Mesendoderm (in vitro differentiated cells): ENCODE data around the gene ZNF394.

ENCODE experiments used
- DNase-seq: peaks from one replicate; pipeline ENCODE4 v3.0.0; 2013
- H2AK5ac ChIP-seq: 2 replicates; pipeline ENCODE4 v1.6.1; 2013; ENCODE audit warnings: low read length, inconsistent platforms
- H2BK120ac ChIP-seq: 2 replicates; pipeline ENCODE4 v1.6.1; 2013; ENCODE audit warnings: low read depth, mild to moderate bottlenecking, low read length, moderate library complexity, mixed read lengths
- H2BK15ac ChIP-seq: replicated peaks from 2 replicates; pipeline ENCODE4 v1.6.1; 2013; ENCODE audit warnings: low read depth, mild to moderate bottlenecking, moderate library complexity
- H2BK5ac ChIP-seq: 2 replicates; pipeline ENCODE4 v1.6.1; 2013; ENCODE audit warnings: low read length, inconsistent platforms
- H3K18ac ChIP-seq: 2 replicates; pipeline ENCODE4 v1.6.1; 2013; ENCODE audit warnings: mild to moderate bottlenecking, low read length, mixed read lengths
- H3K23ac ChIP-seq: one replicate; pipeline ENCODE4 v1.6.1; 2013; ENCODE audit warnings: low read length
- H3K27ac ChIP-seq: 2 replicates; pipeline ENCODE4 v1.5.1; 2013; ENCODE audit warnings: low read depth, mild to moderate bottlenecking, inconsistent platforms, low read length, moderate library complexity
- H3K27me3 ChIP-seq: 2 replicates; pipeline ENCODE4 v1.6.1; 2013; ENCODE audit warnings: low read length, control low read depth, mild to moderate bottlenecking, inconsistent platforms; ENCODE audit not compliant: insufficient read depth, poor library complexity
- H3K36me3 ChIP-seq: 2 replicates; pipeline ENCODE4 v1.6.1; 2013; ENCODE audit warnings: low read length, inconsistent platforms; ENCODE audit not compliant: control insufficient read depth, insufficient read depth
- H3K4ac ChIP-seq: one replicate; pipeline ENCODE4 v1.6.1; 2013; ENCODE audit warnings: low read depth, mild to moderate bottlenecking, low read length, moderate library complexity
- H3K4me1 ChIP-seq: 2 replicates; pipeline ENCODE4 v1.6.1; 2013; ENCODE audit warnings: low read depth, low read length, inconsistent platforms; ENCODE audit not compliant: control insufficient read depth
- H3K4me2 ChIP-seq: 2 replicates; pipeline ENCODE4 v1.6.1; 2013; ENCODE audit warnings: low read length
- H3K4me3 ChIP-seq: 2 replicates; pipeline ENCODE4 v1.5.1; 2013; ENCODE audit warnings: mild to moderate bottlenecking, low read length
- H3K56ac ChIP-seq: one replicate; pipeline ENCODE4 v1.6.1; 2013; ENCODE audit warnings: low read length
- H3K79me1 ChIP-seq: 2 replicates; pipeline ENCODE4 v1.6.1; 2013; ENCODE audit warnings: low read length, inconsistent platforms
- H3K79me2 ChIP-seq: 2 replicates; pipeline ENCODE4 v1.6.1; 2013; ENCODE audit warnings: mild to moderate bottlenecking, low read length; ENCODE audit not compliant: control insufficient read depth, insufficient read depth
- H3K9ac ChIP-seq: 2 replicates; pipeline ENCODE4 v1.6.1; 2013; ENCODE audit warnings: low read length, inconsistent platforms
- H4K5ac ChIP-seq: one replicate; pipeline ENCODE4 v1.6.1; 2013; ENCODE audit warnings: low read length
- H4K8ac ChIP-seq: one replicate; pipeline ENCODE4 v1.6.1; 2013; ENCODE audit warnings: low read depth, mild to moderate bottlenecking, control low read depth, low read length, moderate library complexity
- WGBS: extraction: QIAGEN DNeasy Blood & Tissue Kit; methylation state at CpG from one replicate; pipeline ENCODE4 v1.1.7; 2013; ENCODE audit warnings: low lambda C conversion rate, missing lambda C conversion rate; ENCODE audit not compliant: insufficient coverage; ENCODE audit errors: extremely low coverage; 5-methylcytosine and 5-hydroxymethylcytosine counted together

ZNF394 gene

GRCh38 chr7:99525713-99526440 lies 25.8 kb upstream of the ZNF394 start:
- DNase-seq = peak; percentile 48
- H3K36me3 ChIP-seq = peaks cover 9% of the 10 kb centered on the region
- H4K5ac ChIP-seq = no peak overlapping the region
- no peak overlapping the region for H2BK5ac ChIP-seq
- no peaks in the 10 kb centered on the region for H3K27me3 ChIP-seq
- H3K56ac ChIP-seq = no peak overlapping the region
- no peak overlapping the region for H2BK15ac ChIP-seq
- no peak overlapping the region for H3K4me3 ChIP-seq
- no peak overlapping the region for H3K23ac ChIP-seq
- H3K4me2 ChIP-seq = no peak overlapping the region
- no peak overlapping the region for H4K8ac ChIP-seq
- H3K18ac ChIP-seq = no peak overlapping the region
- H3K9ac ChIP-seq = no peak overlapping the region
- no peaks in the 10 kb centered on the region for H3K79me2 ChIP-seq
- H2BK120ac ChIP-seq = no peak overlapping the region
- WGBS = no CpG with 5 or more reads among the region's 21 CpGs
- no peak overlapping the region for H3K27ac ChIP-seq
- no peak overlapping the region for H2AK5ac ChIP-seq
- H3K4ac ChIP-seq = no peak overlapping the region
- H3K79me1 ChIP-seq = no peaks in the 10 kb centered on the region
- no peaks in the 10 kb centered on the region for H3K4me1 ChIP-seq

DNA sequence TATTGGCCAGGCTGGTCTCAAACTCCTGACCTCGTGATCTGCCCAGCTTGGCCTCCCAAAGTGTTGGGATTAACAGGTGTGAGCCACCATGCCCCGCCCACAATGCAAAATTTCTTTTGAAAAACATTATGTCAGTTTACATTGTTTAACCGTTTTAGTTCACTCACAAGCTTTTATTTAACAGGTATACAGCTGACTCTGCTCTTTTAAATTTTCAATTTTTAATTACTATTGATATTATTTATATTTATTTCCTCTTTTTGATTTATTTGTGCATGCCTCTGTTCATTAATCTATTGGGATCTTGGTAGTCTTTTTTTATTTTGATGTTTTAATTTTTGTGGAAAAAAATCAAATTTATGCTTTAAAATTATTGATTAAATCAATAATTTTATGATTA lies 21.3 kb upstream of the ZNF394 start:
- no peak overlapping the region for H2AK5ac ChIP-seq
- no peak overlapping the region for H4K5ac ChIP-seq
- H3K4ac ChIP-seq = no peak overlapping the region
- H2BK15ac ChIP-seq = no peak overlapping the region
- H3K23ac ChIP-seq = no peak overlapping the region
- no peak overlapping the region for H3K4me3 ChIP-seq
- DNase-seq = no peak
- no peak overlapping the region for H2BK5ac ChIP-seq
- no peak overlapping the region for H3K27ac ChIP-seq
- no peaks in the 10 kb centered on the region for H3K79me2 ChIP-seq
- H3K27me3 ChIP-seq = no peaks in the 10 kb centered on the region
- H4K8ac ChIP-seq = no peak overlapping the region
- no peak overlapping the region for H3K18ac ChIP-seq
- WGBS = no CpG with 5 or more reads among the region's 3 CpGs
- H3K4me1 ChIP-seq = no peaks in the 10 kb centered on the region
- no peak overlapping the region for H3K56ac ChIP-seq
- no peak overlapping the region for H2BK120ac ChIP-seq
- no peak overlapping the region for H3K9ac ChIP-seq
- no peaks in the 10 kb centered on the region for H3K79me1 ChIP-seq
- H3K4me2 ChIP-seq = no peak overlapping the region
- peaks cover 7% of the 10 kb centered on the region for H3K36me3 ChIP-seq

DNA sequence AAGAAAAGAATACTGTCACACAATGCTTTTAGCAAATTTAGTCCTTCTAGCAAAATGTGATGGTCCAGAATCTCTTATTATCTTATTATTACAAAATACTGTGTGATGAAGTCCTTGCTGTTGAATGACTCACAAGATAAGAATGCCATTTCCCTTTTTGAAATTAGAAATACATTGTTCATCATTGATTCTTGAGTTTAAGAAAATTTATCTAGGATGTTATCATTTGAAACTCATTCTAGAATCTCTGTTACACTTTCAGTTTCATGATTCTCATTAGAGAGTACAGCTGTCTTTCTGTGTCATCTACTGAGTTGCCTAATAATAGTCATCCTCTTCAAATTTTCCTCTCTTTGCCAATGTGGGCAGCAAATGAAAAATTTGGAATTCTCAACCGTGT lies 14.0 kb upstream of the ZNF394 start:
- Histone ChIP-seq H4K5ac (no peak overlapping the region), H3K36me3 (peaks cover 5% of the 10 kb centered on the region), H3K27ac (no peak overlapping the region), H2AK5ac (no peak overlapping the region), H3K4me2 (no peak overlapping the region), H3K79me2 (no peaks in the 10 kb centered on the region), H2BK15ac (no peak overlapping the region), H3K23ac (no peak overlapping the region), H3K4me1 (no peaks in the 10 kb centered on the region), H2BK5ac (no peak overlapping the region), H3K79me1 (no peaks in the 10 kb centered on the region), H3K9ac (no peak overlapping the region), H3K27me3 (no peaks in the 10 kb centered on the region), H3K4ac (no peak overlapping the region), H3K56ac (no peak overlapping the region), H4K8ac (no peak overlapping the region), H3K4me3 (no peak overlapping the region), H3K18ac (no peak overlapping the region), H2BK120ac (no peak overlapping the region)
- WGBS = no CpG with 5 or more reads among the region's 1 CpG
- DNase-seq = no peak

DNA sequence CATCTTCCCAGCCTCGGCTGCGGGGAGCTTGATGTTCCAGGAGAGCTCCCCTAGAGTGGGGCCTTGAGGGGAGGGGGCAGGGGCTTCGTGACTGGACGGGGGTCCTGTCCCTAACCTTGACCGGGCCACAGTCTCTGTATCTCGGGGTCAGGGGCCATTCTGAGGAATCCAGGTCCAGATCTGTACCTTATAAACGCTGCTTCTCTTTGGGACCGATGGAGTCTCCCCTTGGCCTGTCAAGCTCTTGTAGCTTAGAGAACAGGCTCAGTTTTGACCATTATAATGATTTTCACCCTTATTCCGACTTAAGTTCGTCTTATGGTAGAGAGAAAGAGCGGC lies 5.2 kb upstream of the ZNF394 start:
- no peak overlapping the region for H2AK5ac ChIP-seq
- no peak overlapping the region for H2BK15ac ChIP-seq
- no peak overlapping the region for H4K5ac ChIP-seq
- H3K79me1 ChIP-seq = peaks cover 10% of the 10 kb centered on the region
- peak overlapping the region; percentile 77 for H3K9ac ChIP-seq
- H3K23ac ChIP-seq = no peak overlapping the region
- H3K27me3 ChIP-seq = no peaks in the 10 kb centered on the region
- H3K27ac ChIP-seq = no peak overlapping the region
- peak overlapping the region; percentile 71 for H3K4me2 ChIP-seq
- peaks cover 2% of the 10 kb centered on the region for H3K4me1 ChIP-seq
- peak overlapping the region; percentile 89 for H3K56ac ChIP-seq
- H3K36me3 ChIP-seq = no peaks in the 10 kb centered on the region
- peak overlapping the region; percentile 56 for H3K18ac ChIP-seq
- WGBS = no CpG with 5 or more reads among the region's 11 CpGs
- peak overlapping the region; percentile 62 for H3K4ac ChIP-seq
- peak overlapping the region; percentile 61 for H2BK120ac ChIP-seq
- no peak for DNase-seq
- peak overlapping the region; percentile 69 for H3K4me3 ChIP-seq
- H3K79me2 ChIP-seq = peaks cover 16% of the 10 kb centered on the region
- no peak overlapping the region for H2BK5ac ChIP-seq
- no peak overlapping the region for H4K8ac ChIP-seq

- Histone ChIP-seq H3K56ac (peak within 1 kb of the TSS; percentile 89), H4K5ac (no peak within 1 kb of the TSS), H2BK120ac (peak within 1 kb of the TSS; percentile 61), H3K36me3 (no peaks in the 10 kb centered on the region), H2BK5ac (peak within 1 kb of the TSS; percentile 95), H3K4me1 (peaks cover 2% of the 10 kb centered on the region), H3K79me1 (peaks cover 10% of the 10 kb centered on the region), H3K4me3 (peak within 1 kb of the TSS; percentile 69), H4K8ac (no peak within 1 kb of the TSS), H3K23ac (no peak within 1 kb of the TSS), H3K27ac (peak within 1 kb of the TSS; percentile 91), H3K27me3 (no peaks in the 10 kb centered on the region), H2BK15ac (no peak within 1 kb of the TSS), H3K18ac (peak within 1 kb of the TSS; percentile 91), H3K4me2 (peak within 1 kb of the TSS; percentile 75), H3K79me2 (peaks cover 19% of the 10 kb centered on the region), H3K9ac (peak within 1 kb of the TSS; percentile 77), H3K4ac (peak within 1 kb of the TSS; percentile 62), H2AK5ac (no peak within 1 kb of the TSS)
- WGBS = no CpG with 5 or more reads among the region's 53 CpGs
- peak; percentile 97 for DNase-seq
Observed at GRCh38 chr7:99504603-99505323, 4.7 kb upstream of the ZNF394 start, which contains the start of gene ZKSCAN5. TSS of gene ZKSCAN5 (plus strand) at chr7:99504662. CDS start at chr7:99506045, 1,383 bp downstream.
